K562 (cell line): ENCODE measurements around the gene STK16. TPM values are rescaled to one million over a fixed set of nuclear protein-coding genes. Genes with fewer than 3 reads are reported as not detected.

Source experiments
- ETV1 ChIP-seq: fragments of 450-650 bp; conservative IDR thresholded peaks from 2 replicates; pipeline ENCODE4 v1.6.1; 2016; ENCODE audit warnings: missing genetic modification characterization, control low read depth, low read depth, missing compliant biosample characterization
- GMEB1 ChIP-seq: fragments of 250-450 bp; sonication (Bioruptor Pico); IDR thresholded peaks from 2 replicates; pipeline ENCODE4 v1.4.0; 2020; ENCODE audit warnings: mild to moderate bottlenecking
- KDM1A ChIP-seq, 2 experiments: fragments of 450-650 bp; IDR thresholded peaks; 2 replicates each; pipeline ENCODE4 v1.6.1; 2016; ENCODE audit warnings: mild to moderate bottlenecking in 2 of 2
- NCOA4 ChIP-seq: fragments of 450-650 bp; IDR thresholded peaks from 2 replicates; pipeline ENCODE4 v1.6.1; 2018; ENCODE audit warnings: mild to moderate bottlenecking; ENCODE audit not compliant: partially characterized antibody
- NEUROD1 ChIP-seq: fragments of 150-350 bp; IDR thresholded peaks from 2 replicates; pipeline ENCODE4 v1.6.1; 2014; ENCODE audit warnings: borderline replicate concordance, low read length, low read depth; ENCODE audit not compliant: partially characterized antibody
- NKRF ChIP-seq: fragments of 450-650 bp; IDR thresholded peaks from 2 replicates; pipeline ENCODE4 v1.6.1; 2016; ENCODE audit warnings: borderline replicate concordance
- PHB ChIP-seq: fragments of 250-450 bp; sonication (Bioruptor Pico); IDR thresholded peaks from 2 replicates; pipeline ENCODE4 v1.5.0; 2021
- POLR2AphosphoS5 ChIP-seq: IDR thresholded peaks from 2 replicates; pipeline ENCODE4 v1.6.1; 2011; ENCODE audit warnings: mild to moderate bottlenecking, low read depth, low read length, moderate library complexity; ENCODE audit not compliant: control insufficient read depth, insufficient read depth
- RBM25 ChIP-seq: fragments of 200-400 bp; formaldehyde crosslinking; IDR thresholded peaks from 2 replicates; pipeline ENCODE4 v1.6.1; 2018; ENCODE audit warnings: low read length, low read depth, moderate library complexity; ENCODE audit not compliant: severe bottlenecking
- RFX7 ChIP-seq: fragments of 250-450 bp; sonication (Bioruptor Pico); IDR thresholded peaks from 2 replicates; pipeline ENCODE4 v1.5.1; 2021; ENCODE audit warnings: mild to moderate bottlenecking
- SMARCA5 ChIP-seq: fragments of 450-650 bp; IDR thresholded peaks from 2 replicates; pipeline ENCODE4 v1.6.1; 2016
- TARDBP ChIP-seq: fragments of 450-650 bp; IDR thresholded peaks from 2 replicates; pipeline ENCODE4 v1.6.1; 2016
- ZNF239 ChIP-seq: fragments of 250-450 bp; sonication (Bioruptor Pico); IDR thresholded peaks from 2 replicates; pipeline ENCODE4 v1.4.0; 2020; ENCODE audit warnings: mild to moderate bottlenecking
- ZNF3 ChIP-seq: fragments of 250-450 bp; sonication (Bioruptor Pico); IDR thresholded peaks from 2 replicates; pipeline ENCODE4 v1.5.0; 2021; ENCODE audit warnings: mild to moderate bottlenecking, moderate library complexity
- polyA plus RNA-seq, 8 experiments: library from polyadenylated mRNA; depleted of rRNA in 4 of 8; stranded (reverse) in 5 of 8; unstranded in 3 of 8; fragments of >200 nt; fragmentation: Nextera tagmentation in 2 of 8; fragmentation: Illumina TruSeq in 1 of 8; extraction: Ambion mirVana in 2 of 8; extraction: Trizol in 1 of 8; gene quantifications; 2 replicates each; pipeline versions ENCODE4 v1.2.1 to v1.2.3, GENCODE V29; 2011 to 2014; ENCODE audit warnings: inconsistent platforms in 1 of 8, missing spikeins in 1 of 8
- total RNA-seq, 7 experiments: library from RNA; depleted of rRNA in 6 of 7; stranded (reverse); fragments of >200 nt in 6 of 7; fragmentation: Illumina TruSeq in 2 of 7; extraction: Trizol in 2 of 7; gene quantifications; 2 replicates each; pipeline versions ENCODE4 v1.2.1 to v1.2.3, GENCODE V29; 2011 to 2021; ENCODE audit warnings: low replicate concordance in 1 of 7

The STK16 gene
- total and polyA plus RNA-seq, 9 of the 15 experiments (the other 6 are each of a cell fraction or from before 2014, with no cell fraction given), result 5.4 to 36.2 (median 17.8) TPM

- TF ChIP-seq GMEB1 (CRISPR knock-in tag) (no peak), ZNF239 (no peak), NKRF (no peak), ZNF3 (CRISPR knock-in tag) (no peak), SMARCA5 (peak; percentile 73; the same call in 1 of the 2 replicates), TARDBP (no peak), PHB (CRISPR knock-in tag) (no peak), RFX7 (CRISPR knock-in tag) (no peak), KDM1A (IDR thresholded peaks at IDR 0.05) (peak; percentile 29 to 51; a peak in 2 of 4 replicates), NEUROD1 (no peak), ETV1 (tag) (no peak), NCOA4 (no peak), POLR2AphosphoS5 (no peak), RBM25 (peak; percentile 72)
Measured at GRCh38 chr2:219244789-219245147, 511 bp upstream of the STK16 start (continued).
